T-helper 1 cell treated with Interleukin-12 subunit alpha and Interleukin-12 subunit beta and Interleukin-4 antibody, amounts not matched to agents 30 μg/mL and 1 μg/mL, for 36 hours (primary cell): Measurements from ENCODE around the gene ATP9B.

Experiments used
- H3K27ac Mint-ChIP-seq: one replicate; pipeline ENCODE4 v1.8.0; 2021; ENCODE audit warnings: mild to moderate bottlenecking, mixed read lengths
- H3K27me3 Mint-ChIP-seq: one replicate; pipeline ENCODE4 v1.8.0; 2021; ENCODE audit warnings: low read depth, mixed read lengths
- H3K36me3 Mint-ChIP-seq: one replicate; pipeline ENCODE4 v1.8.0; 2021; ENCODE audit warnings: low read depth, mixed read lengths
- H3K4me1 Mint-ChIP-seq: one replicate; pipeline ENCODE4 v1.8.0; 2021; ENCODE audit warnings: low read depth, mixed read lengths
- H3K4me3 Mint-ChIP-seq: one replicate; pipeline ENCODE4 v1.8.0; 2021; ENCODE audit warnings: mild to moderate bottlenecking, moderate library complexity, mixed read lengths
- H3K9me3 Mint-ChIP-seq: one replicate; pipeline ENCODE4 v1.8.0; 2021; ENCODE audit warnings: mixed read lengths

Gene ATP9B, protein sequence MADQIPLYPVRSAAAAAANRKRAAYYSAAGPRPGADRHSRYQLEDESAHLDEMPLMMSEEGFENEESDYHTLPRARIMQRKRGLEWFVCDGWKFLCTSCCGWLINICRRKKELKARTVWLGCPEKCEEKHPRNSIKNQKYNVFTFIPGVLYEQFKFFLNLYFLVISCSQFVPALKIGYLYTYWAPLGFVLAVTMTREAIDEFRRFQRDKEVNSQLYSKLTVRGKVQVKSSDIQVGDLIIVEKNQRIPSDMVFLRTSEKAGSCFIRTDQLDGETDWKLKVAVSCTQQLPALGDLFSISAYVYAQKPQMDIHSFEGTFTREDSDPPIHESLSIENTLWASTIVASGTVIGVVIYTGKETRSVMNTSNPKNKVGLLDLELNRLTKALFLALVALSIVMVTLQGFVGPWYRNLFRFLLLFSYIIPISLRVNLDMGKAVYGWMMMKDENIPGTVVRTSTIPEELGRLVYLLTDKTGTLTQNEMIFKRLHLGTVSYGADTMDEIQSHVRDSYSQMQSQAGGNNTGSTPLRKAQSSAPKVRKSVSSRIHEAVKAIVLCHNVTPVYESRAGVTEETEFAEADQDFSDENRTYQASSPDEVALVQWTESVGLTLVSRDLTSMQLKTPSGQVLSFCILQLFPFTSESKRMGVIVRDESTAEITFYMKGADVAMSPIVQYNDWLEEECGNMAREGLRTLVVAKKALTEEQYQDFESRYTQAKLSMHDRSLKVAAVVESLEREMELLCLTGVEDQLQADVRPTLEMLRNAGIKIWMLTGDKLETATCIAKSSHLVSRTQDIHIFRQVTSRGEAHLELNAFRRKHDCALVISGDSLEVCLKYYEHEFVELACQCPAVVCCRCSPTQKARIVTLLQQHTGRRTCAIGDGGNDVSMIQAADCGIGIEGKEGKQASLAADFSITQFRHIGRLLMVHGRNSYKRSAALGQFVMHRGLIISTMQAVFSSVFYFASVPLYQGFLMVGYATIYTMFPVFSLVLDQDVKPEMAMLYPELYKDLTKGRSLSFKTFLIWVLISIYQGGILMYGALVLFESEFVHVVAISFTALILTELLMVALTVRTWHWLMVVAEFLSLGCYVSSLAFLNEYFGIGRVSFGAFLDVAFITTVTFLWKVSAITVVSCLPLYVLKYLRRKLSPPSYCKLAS

DNA sequence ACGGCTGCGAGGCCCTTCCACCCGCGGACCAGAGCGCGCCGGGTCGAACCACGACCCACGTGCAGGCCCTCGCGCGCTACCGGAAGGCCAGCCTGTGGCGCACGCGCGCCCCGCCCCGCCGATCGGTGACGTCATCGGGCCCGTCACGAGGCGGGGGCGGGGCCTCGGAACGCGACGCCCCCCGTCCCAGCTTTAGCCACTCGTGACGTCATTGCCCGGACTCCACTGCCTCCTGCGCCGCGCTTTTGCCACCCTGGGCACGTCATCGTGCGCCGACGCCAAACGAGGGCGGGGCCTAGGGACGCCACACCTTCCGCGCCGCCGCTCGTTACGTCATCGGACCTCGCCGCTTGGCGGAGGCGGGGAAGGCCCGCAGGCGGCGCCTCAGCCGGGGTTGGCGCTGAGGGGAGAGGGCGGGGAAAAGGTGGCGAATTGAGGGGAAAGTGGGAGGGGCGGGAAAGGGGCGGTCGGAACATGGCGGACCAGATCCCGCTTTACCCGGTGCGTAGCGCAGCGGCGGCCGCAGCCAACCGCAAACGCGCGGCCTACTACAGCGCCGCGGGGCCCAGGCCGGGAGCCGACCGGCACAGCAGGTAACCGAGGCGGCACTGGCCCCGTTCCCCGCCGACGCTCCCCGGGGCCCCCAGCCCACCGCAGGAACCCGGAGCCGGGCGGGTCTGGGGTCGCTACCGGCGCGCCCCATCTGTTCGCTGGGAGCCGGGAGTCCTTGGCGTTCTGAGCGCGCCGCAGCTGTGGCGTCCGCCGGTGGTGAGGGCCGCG is at the start of gene ATP9B:
TSS of gene ATP9B (plus strand) at position 458 of the 780 bp plus-strand sequence. CDS start at position 475, 17 bp downstream.
- peaks cover 22% of the 10 kb centered on the region for H3K27me3 Mint-ChIP-seq
- peaks cover 23% of the 10 kb centered on the region for H3K9me3 Mint-ChIP-seq
- H3K36me3 Mint-ChIP-seq, result peaks cover 33% of the 10 kb centered on the region
- H3K4me3 Mint-ChIP-seq, result peak within 1 kb of the TSS; percentile 94
- H3K4me1 Mint-ChIP-seq, result peaks cover 24% of the 10 kb centered on the region
- peak within 1 kb of the TSS; percentile 100 for H3K27ac Mint-ChIP-seq

DNA sequence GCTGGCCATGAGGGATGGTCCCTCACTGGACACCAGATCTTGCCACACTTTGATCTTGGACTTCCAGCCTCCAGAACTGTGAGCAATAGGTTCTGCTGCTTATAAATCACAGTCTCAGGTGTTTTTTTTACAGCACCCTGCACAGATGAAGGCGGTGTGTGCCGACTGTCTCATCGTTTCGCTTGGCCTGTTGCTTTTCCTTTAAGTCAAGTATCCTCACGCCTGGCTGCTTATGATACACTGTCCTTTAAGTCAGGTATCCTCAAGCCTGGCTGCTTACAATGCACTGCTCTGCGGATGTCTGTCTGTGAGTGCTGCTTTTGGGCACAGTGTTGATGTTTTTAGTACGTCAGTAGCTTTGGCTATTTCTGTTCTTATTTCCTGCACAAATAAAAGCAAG is 49.3 kb upstream of the ATP9B start:
- no peaks in the 10 kb centered on the region for H3K4me1 Mint-ChIP-seq
- no peaks in the 10 kb centered on the region for H3K27me3 Mint-ChIP-seq
- no peak overlapping the region for H3K4me3 Mint-ChIP-seq
- no peaks in the 10 kb centered on the region for H3K36me3 Mint-ChIP-seq
- no peak overlapping the region for H3K27ac Mint-ChIP-seq
- no peaks in the 10 kb centered on the region for H3K9me3 Mint-ChIP-seq

GRCh38 chr18:79022603-79023002 is 46.6 kb upstream of the ATP9B start:
- Mint-ChIP-seq H3K27me3 (no peaks in the 10 kb centered on the region), H3K27ac (no peak overlapping the region), H3K36me3 (no peaks in the 10 kb centered on the region), H3K4me1 (no peaks in the 10 kb centered on the region), H3K9me3 (no peaks in the 10 kb centered on the region), H3K4me3 (no peak overlapping the region)

GRCh38 chr18:79026491-79026890 is 42.7 kb upstream of the ATP9B start:
- Mint-ChIP-seq H3K4me3 (no peak overlapping the region), H3K27ac (no peak overlapping the region), H3K27me3 (no peaks in the 10 kb centered on the region), H3K9me3 (peaks cover 11% of the 10 kb centered on the region), H3K36me3 (no peaks in the 10 kb centered on the region), H3K4me1 (no peaks in the 10 kb centered on the region)

GRCh38 chr18:79030680-79031079 is 38.5 kb upstream of the ATP9B start:
- Mint-ChIP-seq H3K27me3 (no peaks in the 10 kb centered on the region), H3K4me1 (no peaks in the 10 kb centered on the region), H3K4me3 (no peak overlapping the region)

GRCh38 chr18:79042276-79042675 is 26.9 kb upstream of the ATP9B start:
- Mint-ChIP-seq H3K27me3 (no peaks in the 10 kb centered on the region), H3K9me3 (peaks cover 10% of the 10 kb centered on the region)

More at GRCh38 chr18:79030680-79031079, 38.5 kb upstream of the ATP9B start:
- H3K27ac Mint-ChIP-seq, result no peak overlapping the region
- no peaks in the 10 kb centered on the region for H3K36me3 Mint-ChIP-seq
- peaks cover 15% of the 10 kb centered on the region for H3K9me3 Mint-ChIP-seq

DNA sequence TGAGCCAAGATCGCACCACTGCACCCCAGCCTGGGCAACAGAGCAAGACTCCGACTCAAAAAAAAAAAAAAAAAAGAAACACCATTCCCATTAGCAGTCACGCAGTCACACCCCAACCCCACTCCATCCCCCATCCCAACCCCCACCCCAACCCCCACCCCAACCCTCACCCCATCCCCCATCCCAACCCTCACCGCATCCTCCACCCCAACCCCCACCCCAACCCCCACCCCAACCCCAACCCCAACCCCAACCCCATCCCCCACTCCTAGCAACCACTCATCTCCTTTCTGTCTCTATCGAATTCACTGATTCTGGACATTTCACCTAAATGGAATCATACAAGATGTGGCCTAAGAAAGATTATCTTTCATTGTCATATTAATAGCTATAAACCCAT is 25.9 kb upstream of the ATP9B start:
- Mint-ChIP-seq H3K4me1 (no peaks in the 10 kb centered on the region), H3K27me3 (no peaks in the 10 kb centered on the region), H3K4me3 (no peak overlapping the region), H3K9me3 (peaks cover 10% of the 10 kb centered on the region), H3K27ac (no peak overlapping the region), H3K36me3 (no peaks in the 10 kb centered on the region)

More at GRCh38 chr18:79042276-79042675, 26.9 kb upstream of the ATP9B start:
- Mint-ChIP-seq H3K4me1 (no peaks in the 10 kb centered on the region), H3K36me3 (no peaks in the 10 kb centered on the region), H3K4me3 (no peak overlapping the region), H3K27ac (no peak overlapping the region)

GRCh38 chr18:79046522-79046921 is 22.7 kb upstream of the ATP9B start:
- no peak overlapping the region for H3K27ac Mint-ChIP-seq
- no peaks in the 10 kb centered on the region for H3K9me3 Mint-ChIP-seq
- H3K36me3 Mint-ChIP-seq, result no peaks in the 10 kb centered on the region
- no peaks in the 10 kb centered on the region for H3K27me3 Mint-ChIP-seq
- H3K4me1 Mint-ChIP-seq, result no peaks in the 10 kb centered on the region
- H3K4me3 Mint-ChIP-seq, result no peak overlapping the region

GRCh38 chr18:79047556-79048244 is 21.5 kb upstream of the ATP9B start:
- no peaks in the 10 kb centered on the region for H3K9me3 Mint-ChIP-seq
- H3K4me3 Mint-ChIP-seq, result no peak overlapping the region
- no peaks in the 10 kb centered on the region for H3K27me3 Mint-ChIP-seq
- H3K36me3 Mint-ChIP-seq, result no peaks in the 10 kb centered on the region
- no peaks in the 10 kb centered on the region for H3K4me1 Mint-ChIP-seq
- no peak overlapping the region for H3K27ac Mint-ChIP-seq

DNA sequence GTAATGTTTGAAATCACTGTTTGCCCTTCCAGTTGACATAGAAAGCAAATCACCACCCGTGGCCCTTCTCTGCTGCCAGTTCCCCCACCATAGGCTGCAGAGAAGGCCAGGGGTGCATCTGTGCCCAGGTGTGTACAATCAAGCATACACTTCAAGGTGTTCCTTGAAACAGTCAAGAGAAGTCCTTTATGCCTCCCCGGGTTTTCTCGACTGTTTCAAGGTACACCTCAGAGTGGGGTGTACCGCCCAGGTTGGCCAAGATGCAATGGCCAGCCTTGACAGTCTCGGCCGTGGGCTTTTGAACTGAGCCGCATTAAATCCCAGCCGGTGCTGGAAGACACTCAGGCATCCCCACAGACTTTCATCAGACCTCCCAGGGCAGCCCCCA is 21.0 kb upstream of the ATP9B start:
- Mint-ChIP-seq H3K9me3 (no peaks in the 10 kb centered on the region), H3K4me3 (no peak overlapping the region), H3K27ac (no peak overlapping the region), H3K36me3 (no peaks in the 10 kb centered on the region), H3K27me3 (no peaks in the 10 kb centered on the region), H3K4me1 (no peaks in the 10 kb centered on the region)

DNA sequence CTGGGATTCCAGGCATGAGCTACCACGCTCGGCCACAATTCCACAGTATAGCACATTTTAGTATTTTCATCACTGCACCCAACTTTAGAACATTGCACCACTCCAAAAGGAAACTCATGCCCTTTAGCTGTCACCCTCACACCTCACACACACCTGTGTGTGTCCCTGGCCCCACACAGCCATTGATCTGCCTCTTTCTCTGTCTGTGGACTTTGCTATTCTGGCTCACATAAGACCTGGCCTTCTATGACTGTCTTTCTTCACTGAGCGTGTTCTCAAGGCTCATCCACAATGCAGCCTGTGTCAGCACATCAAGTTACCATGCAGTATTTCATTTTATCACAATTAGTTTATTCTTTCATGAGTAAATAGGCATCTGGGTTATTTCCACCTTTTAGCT is 19.7 kb upstream of the ATP9B start:
- Mint-ChIP-seq H3K9me3 (no peaks in the 10 kb centered on the region), H3K27ac (no peak overlapping the region), H3K4me3 (no peak overlapping the region), H3K4me1 (no peaks in the 10 kb centered on the region), H3K36me3 (no peaks in the 10 kb centered on the region), H3K27me3 (no peaks in the 10 kb centered on the region)

DNA sequence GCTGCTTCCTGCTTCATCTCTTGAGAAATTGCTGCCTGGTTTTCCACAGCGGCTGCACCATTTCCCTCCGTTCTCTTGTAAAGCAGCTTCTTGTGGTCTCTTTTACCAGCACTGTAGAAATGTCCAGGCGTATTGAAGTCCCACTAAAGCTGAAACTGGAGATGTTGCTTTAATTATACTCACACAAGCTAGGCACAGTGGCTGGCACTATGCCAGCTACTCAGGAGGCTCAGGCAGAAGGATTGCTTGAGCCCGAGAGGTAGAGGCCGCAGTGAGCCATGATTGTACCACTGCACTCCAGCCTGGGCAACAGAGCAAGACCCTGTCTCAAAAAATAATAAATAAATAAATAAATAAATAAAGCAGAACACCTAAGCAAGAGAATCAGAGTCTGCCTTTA is 19.2 kb upstream of the ATP9B start:
- Mint-ChIP-seq H3K4me1 (no peaks in the 10 kb centered on the region), H3K4me3 (no peak overlapping the region), H3K27me3 (no peaks in the 10 kb centered on the region), H3K36me3 (no peaks in the 10 kb centered on the region), H3K27ac (no peak overlapping the region), H3K9me3 (no peaks in the 10 kb centered on the region)

DNA sequence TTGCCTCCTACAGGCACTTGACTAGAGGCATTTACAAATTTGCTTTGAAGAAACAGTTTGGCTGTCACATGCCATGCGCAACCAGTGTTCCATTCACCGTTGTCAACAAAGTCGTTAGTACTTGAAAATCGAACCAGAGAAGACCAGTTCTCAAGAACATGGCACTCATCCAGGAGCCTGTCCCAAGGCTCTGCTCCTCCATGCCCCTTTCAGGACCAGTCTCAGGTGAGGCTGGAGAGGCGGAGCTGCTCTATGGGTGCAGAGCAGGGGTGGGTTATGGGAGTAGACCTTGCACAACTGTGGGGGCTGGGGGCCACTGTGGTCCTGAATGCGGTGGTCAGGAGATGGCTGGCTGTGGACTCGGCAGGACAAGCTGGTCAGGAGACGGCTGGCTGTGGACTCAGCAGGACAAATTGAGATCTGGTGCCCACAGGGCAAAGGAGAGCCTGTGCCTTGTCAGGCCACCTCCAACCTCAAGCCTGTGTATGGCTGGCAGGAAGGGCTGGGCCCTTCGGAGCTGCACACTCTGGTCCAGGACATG is 12.3 kb upstream of the ATP9B start:
- H3K4me1 Mint-ChIP-seq, result no peaks in the 10 kb centered on the region
- H3K9me3 Mint-ChIP-seq, result no peaks in the 10 kb centered on the region
- peaks cover 5% of the 10 kb centered on the region for H3K27me3 Mint-ChIP-seq
- no peaks in the 10 kb centered on the region for H3K36me3 Mint-ChIP-seq
- no peak overlapping the region for H3K4me3 Mint-ChIP-seq
- H3K27ac Mint-ChIP-seq, result no peak overlapping the region
